IPS-NIHi7 (cell line): Measurements from ENCODE around the gene TTC7B.

Experiments used
- DNase-seq: peaks from one replicate; pipeline ENCODE4 v3.0.0; 2012; ENCODE audit warnings: mixed read lengths; ENCODE audit errors: extremely low spot score

The TTC7B gene

DNA sequence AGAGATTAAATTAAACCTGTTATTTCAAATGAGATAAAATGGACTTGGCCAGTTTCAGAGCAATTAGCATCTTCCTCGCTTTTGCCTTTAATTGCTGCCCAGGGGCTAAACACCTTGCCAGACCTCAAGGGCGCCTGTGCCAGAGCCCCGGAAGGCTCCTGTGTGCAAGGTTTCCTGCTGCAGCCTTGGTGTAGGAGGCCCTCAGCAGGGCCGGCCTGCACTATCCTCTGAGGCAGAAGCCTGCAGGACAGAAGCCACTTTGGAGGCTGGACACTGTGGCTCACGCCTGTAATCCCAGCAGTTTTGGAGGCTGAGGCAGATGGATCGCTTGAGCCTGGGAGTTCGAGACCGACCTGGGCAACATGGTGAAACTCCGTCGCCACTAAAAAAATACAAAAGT lies 269.0 kb downstream of the TTC7B start:
- no peak for DNase-seq

DNA sequence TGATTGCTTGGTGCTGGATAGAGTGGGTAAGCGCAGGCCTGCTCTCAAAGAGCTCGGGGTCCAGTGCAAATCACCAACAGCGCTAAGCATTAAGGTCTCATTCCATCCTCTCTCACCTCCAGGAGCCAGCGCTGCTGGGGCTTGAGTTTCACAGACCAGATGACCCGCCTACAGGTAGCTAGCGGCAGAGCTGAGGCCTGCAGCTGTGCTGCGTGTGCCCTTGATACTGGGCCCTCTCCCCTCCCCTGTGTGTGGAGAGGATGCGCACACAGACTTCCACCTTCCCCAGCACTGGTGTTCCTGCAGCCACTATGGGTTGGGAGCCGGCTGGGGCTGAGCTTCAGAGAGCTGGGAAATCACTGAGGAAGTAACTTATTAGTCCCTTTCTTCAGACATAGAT lies 269.5 kb downstream of the TTC7B start:
- DNase-seq: no peak

DNA sequence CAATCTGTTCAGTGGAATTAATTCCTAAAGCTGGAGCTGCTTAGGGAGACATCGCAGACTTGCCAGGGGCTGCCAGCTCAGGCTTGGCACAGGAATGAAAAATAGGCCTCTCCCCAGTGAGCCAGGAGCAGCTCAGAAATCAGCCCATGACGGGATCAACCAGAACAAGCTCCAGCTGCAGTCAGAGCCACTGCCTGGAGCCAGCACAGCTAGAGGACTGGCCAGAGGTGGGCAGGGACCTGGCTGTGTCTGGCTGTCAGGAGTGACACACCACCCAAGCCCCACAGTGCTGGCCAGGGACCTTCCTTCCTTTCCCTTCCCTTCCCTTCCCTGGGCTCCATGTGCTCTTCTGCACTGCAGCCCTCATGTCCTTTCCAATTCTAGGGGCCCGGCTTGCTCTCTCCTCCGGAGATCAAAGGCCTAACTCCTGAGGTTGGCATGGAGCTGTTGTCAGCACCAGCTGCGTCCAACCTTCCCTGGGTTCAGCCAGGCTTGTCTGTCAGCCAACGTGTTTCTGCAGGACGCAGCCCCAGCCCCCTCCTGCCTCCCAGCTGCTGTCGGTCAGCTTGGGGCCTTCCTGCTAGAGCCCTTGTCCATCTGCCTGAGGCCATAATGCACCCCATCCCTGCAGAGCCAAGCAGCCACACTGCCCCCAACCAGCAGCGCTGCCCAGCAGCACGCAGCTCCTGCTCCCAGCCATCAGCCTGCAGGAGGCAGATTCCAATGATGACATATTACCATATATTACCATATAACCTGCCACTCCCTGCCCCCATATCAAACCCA lies 270.1 kb downstream of the TTC7B start:
- no peak for DNase-seq

DNA sequence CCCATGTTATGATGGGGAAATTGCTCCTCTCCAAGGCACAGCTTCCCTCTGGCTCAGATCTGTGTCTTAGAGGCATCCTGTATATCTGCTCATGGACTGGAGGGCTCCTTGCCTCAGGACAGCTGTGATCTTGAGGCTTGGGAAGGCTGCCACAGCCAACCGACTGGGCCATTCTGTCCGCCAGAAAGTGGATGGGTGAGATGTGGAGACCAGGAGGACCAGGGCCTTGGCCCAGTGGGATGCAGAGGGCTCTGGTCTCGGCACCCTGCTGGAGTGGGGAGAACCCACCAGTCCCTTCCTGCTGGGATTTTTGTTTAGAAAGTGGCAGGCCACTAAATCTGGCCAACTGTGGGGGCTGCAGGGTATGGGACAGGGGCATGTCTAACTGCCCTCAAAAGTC lies 270.8 kb downstream of the TTC7B start:
- no peak for DNase-seq

DNA sequence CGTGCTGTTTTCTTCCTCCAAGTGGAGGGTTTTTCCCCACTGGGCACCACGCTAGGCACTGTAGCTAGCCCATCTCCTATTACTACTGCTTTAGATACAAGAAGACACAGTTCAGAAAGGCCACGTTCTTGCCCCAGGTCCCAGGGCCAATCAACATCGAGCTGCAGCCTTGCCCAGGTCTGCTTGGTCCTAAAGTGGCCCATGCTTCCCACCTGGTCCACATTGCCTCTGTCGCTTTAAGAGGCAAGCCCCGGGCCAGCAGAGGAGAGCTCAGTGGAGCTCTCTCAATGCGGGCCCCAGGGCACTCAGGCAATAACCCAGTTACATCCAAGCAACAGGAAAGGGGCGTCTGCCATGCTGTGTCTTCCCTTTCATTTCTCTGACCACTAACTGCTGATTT lies 271.3 kb downstream of the TTC7B start:
- no peak for DNase-seq

DNA sequence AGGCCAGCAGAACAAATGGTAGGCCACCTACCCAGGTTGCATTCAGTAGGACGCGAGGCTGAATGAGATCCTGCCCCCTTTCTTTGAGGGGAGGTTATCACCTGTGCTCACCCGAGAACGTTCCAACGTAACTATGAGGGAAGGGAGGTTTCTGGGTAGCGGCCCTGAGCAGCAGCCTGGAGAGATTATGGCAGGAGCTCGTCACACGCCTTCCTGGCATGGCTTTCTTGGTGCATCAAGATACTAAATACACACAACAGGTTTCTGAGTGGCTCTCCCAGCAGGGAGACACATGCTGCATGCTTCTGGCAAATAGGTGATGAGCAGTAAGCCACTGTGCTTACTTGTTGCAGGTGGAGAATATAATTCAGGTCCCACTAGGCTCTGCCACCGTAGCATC lies 271.7 kb downstream of the TTC7B start:
- DNase-seq: no peak

DNA sequence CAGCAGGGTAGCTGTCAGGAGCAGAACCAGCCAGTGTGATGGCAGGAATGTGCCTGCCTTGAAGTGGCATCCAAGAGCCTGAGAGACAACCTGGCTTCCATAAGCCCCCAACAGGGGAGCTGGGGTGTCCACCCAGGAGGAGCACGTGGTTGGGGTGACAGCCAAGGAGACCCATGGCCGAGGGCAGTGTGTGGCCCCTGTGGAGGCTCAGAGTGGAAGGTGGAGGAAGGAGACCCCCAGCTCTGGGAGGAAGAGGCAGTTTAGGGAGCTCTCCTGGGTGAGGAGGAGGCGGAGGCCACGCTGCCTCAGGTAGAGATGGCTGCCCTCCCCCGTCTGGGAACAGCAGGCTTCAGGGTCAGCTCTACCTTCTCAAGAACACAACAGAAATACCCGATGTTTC lies 272.4 kb downstream of the TTC7B start:
- DNase-seq: no peak

DNA sequence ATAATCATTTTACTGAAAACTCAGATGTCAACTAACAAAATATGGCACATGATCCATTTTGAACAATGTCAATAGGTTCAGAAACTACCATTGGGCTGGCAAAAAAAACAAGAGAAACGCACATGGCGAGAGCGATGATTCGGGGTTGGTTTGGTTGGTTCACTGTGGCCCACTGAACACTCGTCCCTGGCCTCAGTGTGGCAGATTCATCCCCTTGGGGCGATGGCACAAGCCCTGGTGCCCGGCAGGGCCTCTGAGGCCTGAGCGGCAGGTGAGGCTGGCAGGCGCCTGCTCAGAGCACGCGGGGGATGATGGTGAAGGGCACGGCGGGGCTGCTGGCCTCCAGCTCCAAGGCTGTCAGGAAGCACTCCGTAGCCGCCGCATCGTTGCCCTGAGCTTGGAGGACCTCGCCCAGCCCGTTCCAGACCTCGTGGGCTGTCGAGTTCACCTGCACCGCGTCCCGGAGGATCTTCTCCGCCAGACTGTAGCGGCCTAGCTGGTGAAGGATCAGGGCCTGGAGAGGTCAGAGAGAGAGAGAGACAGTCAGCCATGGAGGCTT lies 275.1 kb downstream of the TTC7B start:
- no peak for DNase-seq

DNA sequence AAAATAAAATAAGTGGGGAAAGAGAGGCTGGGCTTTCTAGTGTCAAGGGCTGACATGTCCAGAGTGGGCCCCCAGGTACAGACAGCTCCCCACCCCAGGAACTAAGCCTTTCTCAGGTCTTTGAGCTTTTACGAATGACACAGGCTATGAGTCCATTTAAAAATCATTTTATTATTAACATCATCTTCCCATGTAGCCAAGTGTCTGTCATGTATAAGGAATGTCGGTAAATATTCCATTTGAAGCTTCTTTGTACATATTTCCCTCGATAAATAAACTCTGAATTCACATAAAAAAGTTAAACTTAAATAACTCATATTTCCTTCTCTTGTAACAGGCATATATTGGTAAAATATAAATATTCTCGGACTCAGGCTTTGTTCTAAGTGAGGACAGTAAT lies 275.8 kb downstream of the TTC7B start:
- no peak for DNase-seq

DNA sequence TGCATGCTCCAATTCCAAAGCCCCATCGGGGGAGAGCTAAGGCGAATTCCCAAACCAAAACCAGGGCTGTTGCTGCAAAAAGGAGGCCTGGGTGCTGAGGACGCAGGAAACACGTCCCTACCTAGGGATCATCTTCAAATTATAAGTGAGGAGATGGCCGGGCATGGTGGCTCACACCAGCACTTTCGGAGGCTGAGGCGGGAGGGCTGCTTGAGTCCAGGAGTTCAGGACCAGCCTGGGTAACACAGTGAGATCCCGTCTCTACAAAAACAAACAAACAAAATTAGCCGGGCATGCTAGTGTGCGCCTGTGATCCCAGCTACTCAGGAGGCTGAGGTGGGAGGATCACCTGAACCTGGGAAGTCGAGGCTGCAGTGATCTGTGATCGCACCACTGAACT lies 276.2 kb downstream of the TTC7B start:
- DNase-seq: no peak

DNA sequence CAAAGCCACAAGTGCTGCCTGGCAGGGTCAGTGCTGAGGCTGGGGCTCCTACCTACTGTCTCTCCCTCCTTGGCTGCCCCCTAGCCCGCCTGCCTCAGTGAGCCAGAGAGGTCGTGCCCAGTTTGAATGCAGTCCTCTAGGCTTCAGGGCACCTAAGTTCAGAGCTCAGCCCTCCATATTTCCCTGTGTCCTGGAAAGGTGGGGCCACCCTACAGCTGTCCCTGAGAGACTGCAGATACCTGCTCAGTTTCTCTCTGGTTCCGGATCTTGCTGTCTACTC lies 276.8 kb downstream of the TTC7B start:
- no peak for DNase-seq

DNA sequence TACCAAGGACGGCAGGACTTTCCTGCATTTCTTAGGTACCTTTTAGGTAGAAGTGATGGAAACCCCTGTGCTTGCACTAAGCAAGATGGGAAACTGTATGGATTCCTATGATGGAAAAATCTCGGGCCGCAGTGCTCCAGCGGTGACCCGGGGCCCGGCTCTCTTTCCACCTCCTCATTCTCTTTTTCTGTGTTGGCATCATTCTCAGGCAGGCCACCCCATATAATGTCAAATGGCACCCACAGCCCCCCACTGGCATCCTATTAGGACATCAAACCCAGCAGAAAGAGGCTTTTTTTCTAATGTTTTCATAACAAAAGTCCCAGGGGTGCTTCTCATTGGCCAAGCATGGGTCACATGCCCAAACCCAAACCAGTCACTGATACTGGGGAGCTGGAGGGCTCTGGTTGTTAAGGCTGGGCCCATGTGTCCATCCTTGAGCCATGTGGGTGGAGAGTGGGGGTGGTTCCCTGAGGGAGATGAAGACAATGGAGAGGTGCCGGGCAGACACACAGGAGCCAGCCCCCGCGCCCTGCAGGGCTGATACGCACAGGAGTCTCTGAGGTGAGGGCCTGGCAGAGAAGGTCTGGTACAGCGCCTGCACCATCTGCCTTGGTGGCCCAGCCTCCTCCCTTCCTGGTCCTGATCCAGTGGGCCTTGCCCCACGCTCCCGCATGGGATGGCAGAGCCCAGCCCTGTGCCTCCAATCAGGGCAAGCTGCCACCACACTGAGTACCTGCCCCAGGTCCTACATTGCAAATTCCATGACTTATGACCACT lies 277.3 kb downstream of the TTC7B start:
- no peak for DNase-seq

DNA sequence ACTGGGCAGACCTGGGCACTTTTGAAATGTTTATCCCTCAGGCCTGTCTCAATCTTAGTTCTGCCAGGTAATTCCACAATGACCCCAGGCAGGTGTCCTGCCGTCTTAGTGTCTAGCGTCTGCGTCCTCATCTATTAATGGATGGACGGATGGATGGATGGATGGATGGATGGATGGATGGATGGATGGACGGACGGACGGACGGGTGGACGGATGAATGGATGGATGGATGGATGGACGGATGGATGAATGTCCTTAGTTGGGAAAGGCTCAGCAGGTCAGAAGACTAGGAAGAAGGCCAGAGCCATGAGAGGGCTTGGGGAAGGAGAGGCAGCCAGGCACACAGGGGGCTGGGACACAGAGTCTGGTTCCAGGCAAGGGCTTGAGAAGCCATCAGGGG lies 278.1 kb downstream of the TTC7B start:
- DNase-seq: no peak

DNA sequence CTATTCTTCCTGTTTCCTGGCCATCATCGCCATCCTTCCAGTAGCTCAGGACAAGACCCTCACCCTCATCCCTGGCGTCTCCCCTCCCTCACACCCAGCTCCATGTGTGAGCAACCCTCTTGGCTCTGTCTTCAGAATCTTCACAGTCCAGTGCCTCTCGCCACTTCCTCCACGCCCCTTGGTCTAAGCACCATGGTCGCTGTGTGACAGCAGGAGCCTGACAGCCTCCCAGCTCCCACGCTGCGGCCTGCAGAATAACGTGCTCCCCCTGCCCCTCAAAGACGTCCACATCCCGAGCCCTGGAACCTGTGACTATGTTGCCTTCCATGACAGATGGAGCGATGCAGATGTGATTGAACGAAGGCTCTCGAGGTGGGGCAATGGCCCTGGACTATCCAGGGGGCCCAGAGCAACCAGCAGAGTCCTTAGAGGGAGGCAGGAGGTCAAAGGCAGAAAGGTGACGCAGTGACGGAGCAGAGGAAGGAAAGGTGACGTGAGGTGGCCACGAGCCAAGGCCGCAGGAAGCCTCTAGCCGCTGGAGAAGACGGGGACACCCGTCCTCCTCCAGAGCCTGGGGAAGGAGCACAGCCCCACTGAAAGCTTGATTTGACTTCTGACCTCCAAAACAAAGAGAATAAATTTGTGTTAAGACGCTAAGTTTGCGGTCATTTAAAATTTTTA lies 279.6 kb downstream of the TTC7B start:
- no peak for DNase-seq

DNA sequence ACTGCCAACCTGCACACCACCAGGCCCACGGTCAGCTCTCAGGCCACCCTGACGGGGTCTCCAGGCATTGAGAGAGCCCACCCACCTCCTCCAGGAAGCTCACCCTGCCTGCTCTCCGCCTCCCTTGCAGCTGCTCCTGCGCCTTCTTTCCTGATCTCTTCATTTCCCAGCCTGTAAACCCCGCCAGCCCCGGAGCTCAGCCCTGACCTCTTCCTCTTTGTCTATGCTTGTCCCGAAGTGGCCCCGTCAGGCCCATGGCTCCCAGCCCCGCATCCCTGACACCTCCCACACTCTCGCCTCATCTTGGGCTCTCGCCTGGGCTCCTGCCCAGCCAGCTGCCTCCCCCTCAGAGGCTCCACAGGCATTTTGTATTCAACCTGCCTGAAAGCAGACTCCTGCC lies 280.1 kb downstream of the TTC7B start:
- no peak for DNase-seq

DNA sequence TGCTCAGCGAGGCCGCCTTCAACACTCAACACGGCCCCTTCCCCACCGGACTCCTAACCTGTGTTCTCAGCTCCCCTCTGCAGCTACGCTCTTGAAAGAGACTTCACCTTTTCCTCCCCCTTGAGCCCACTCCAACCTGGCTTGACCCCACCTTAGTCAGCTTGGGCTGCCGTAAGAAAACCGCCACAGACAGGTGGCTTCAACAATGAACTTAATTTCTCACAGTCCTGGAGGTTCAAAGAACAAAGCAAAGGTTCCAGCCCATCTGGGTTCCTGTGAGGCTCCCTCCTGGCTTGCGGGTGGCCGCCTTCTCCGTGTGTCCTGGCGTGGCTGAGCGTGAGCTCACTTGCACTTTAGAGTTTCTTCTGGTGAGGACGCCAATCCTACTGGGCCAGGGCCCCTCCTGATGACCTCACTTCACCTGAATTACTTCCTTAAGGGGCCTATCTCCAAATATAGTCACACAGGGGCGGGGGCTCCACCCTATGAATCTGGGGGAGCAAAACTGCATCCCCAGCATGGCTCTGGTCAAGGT lies 280.6 kb downstream of the TTC7B start:
- DNase-seq: no peak

DNA sequence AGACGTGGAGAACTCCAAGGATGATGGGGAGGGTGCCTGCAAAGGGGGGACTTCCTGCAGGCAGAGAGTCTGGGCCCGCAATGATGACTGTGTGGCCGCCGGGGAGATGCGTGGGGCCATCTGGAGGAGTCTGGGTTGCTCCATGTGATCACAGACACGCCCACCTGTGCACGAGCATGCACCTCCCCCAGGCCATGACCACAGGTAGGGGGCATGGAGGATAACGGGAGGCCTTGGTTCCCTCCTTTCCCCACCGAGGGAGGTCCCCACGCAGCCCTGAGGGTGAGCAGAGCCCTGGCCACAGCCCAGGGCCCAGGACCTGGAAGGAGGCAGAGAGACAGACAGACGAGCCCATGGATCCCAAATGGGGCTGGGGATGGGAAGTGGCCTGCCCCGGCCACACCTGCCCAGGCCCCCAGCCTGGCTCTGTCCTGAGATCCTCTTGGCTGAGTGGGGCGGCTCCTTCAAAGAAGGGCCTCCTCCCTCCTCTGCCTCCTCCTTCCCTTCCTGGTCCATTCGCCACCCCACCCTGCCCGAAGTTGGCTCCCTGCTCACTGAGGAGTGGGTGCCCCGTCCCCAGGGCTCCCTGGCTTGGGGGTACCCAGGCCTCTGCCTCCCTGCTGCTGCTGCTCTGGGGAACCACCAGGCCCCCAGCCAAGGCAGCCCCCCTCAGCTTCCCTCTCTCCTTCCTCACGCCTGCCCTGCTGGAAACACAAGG lies 281.2 kb downstream of the TTC7B start:
- no peak for DNase-seq

DNA sequence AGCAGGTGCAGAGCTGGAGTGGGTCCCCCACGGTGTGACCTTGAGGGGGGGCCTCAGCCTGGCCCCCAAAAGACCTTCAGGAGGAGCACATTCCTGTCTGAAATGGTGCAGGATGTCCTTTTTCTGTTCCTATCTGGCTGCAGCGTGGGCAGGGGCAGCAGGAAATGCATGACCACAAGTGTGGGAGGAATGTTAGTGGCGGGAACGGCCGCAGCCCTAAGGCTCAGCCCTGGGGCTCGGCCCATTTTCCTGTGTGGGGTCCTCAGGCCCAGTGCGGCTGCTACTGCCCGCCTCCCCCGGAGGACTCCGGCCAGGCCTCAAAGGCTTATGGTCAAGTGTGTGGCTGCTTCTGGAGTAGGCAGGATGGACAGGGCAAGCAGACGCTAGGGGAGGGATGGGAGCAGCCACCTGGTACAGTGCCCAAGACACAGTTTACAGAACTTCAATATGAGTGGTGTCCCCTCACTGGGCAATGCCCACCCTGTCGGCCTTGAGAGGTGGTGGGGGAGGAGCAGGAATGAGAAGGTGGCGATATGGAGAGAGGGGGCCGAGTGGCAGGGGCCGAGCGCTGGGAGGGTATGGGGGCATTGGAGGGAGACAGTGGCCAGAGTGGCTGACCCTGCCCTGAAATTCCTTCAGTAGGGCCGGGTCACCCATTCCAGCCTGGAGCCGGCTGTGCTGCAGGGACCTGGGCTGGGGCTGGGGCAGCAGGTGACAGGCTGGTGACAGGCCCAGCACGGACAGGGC lies 282.0 kb downstream of the TTC7B start:
- DNase-seq: no peak

DNA sequence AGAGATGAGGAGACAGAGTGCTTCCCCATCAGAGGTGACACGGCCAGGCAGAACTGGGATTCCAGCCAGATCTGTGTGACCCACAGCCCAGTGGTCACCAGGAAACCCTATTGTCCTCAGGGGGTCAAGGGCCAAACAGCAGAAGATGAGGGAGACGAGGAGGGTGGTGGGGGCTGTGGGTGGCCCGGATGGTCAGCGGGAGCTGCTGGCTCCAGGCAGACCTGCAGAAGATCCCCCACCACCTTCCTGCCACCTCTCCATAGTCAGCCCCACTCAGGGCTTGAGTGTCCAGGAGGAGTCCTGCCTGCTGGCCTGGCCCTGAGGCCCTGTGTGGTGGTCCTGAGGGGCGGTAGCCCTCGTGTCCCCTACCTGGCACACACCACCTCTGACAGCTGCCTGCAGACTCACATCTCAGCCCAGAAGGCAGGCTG lies 282.6 kb downstream of the TTC7B start:
- DNase-seq: no peak

DNA sequence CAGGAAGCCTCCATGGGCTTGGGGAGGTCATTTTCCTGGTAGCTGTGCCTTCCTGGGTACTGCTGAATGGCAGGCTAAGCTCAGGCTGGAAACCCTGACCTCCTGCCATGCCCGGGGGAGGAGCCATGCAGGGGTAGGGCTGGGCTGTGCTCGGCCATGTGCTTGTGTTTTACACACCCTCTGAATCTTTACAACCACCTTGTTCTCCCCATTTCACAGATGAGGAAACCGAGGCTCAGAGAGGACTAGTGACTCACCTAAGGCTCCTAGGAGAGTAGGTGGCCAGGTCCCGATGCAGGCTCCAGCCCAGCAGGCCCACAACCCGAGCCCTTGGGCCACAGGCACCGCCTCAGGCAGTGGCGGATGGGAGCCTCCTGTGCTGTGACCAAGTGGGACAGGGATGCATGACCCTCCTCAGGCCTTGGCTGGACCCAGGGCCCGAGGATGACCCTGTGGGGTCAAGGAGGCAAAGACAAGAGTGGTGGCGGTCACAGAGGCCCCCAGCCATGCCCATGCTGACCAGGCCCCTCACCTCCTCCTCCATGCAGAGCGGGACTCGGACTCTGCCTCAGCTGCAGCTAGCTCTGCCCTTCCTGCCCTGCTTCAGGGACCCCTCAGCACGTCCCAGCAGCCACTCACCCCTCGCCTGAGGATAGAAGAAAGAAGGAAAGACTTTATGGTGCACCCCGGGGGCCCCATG lies 283.3 kb downstream of the TTC7B start:
- DNase-seq: no peak
